Lower leg skin (tissue), 4 donors: ENCODE measurements around the gene ACOT11. TPM values are rescaled to one million over a fixed set of nuclear protein-coding genes. Genes with fewer than 3 reads are reported as not detected.
A peak's percentile ranks its signal among the peaks of the same experiment; 100 is the strongest.

Experiments used
- DNase-seq, 2 donors: peaks; one replicate each; pipeline ENCODE4 v3.0.0-alpha.2; 2019; ENCODE audit warnings: low spot score in 2 of 2
- H3K4me3 ChIP-seq: fragments of 200-600 bp; sonication (generic); 2 replicates; pipeline ENCODE4 v1.5.1; 2017; ENCODE audit warnings: mild to moderate bottlenecking, low read depth; ENCODE audit not compliant: poor library complexity, severe bottlenecking
- POLR2A ChIP-seq, 2 donors: fragments of 450-650 bp; IDR thresholded peaks; one replicate each; pipeline ENCODE4 v1.6.1; 2016 to 2017; ENCODE audit warnings: antibody characterized with exemption in 2 of 2, mild to moderate bottlenecking in 1 of 2, moderate library complexity in 1 of 2
- WGBS, 2 donors: methylation state at CpG; one replicate each; pipeline ENCODE4 v1.1.5; 2018; 5-methylcytosine and 5-hydroxymethylcytosine counted together
- intact Hi-C: fragments of 100-400 bp; cut with DNase I; formaldehyde crosslinking; loops from one replicate; pipeline ENCODE4 v1.15.0; 2023; ENCODE audit warnings: low total_unique reads
- total RNA-seq, 4 donors: library from RNA; depleted of rRNA; stranded (reverse); fragments of >200 nt; gene quantifications; one replicate each; pipeline ENCODE4 v1.1.0, GENCODE V29; 2016
- TF ChIP-seq, protein P1 (sequence below), 3 donors: fragments of 450-650 bp; IDR thresholded peaks; one replicate each; pipeline ENCODE4 v1.5.1; 2016; ENCODE audit warnings: antibody characterized with exemption in 3 of 3, mild to moderate bottlenecking in 3 of 3, moderate library complexity in 2 of 3

Gene ACOT11
- total RNA-seq, result 1 to 10 TPM; 1.9 to 3.9 (median 2.2) TPM

- TF ChIP-seq, protein P1, sequence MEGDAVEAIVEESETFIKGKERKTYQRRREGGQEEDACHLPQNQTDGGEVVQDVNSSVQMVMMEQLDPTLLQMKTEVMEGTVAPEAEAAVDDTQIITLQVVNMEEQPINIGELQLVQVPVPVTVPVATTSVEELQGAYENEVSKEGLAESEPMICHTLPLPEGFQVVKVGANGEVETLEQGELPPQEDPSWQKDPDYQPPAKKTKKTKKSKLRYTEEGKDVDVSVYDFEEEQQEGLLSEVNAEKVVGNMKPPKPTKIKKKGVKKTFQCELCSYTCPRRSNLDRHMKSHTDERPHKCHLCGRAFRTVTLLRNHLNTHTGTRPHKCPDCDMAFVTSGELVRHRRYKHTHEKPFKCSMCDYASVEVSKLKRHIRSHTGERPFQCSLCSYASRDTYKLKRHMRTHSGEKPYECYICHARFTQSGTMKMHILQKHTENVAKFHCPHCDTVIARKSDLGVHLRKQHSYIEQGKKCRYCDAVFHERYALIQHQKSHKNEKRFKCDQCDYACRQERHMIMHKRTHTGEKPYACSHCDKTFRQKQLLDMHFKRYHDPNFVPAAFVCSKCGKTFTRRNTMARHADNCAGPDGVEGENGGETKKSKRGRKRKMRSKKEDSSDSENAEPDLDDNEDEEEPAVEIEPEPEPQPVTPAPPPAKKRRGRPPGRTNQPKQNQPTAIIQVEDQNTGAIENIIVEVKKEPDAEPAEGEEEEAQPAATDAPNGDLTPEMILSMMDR (IDR thresholded peaks at IDR 0.05), result no peak
- TF ChIP-seq POLR2A (IDR thresholded peaks at IDR 0.05), result no peak
- peak in 1 of 2 donors; percentile 87 for DNase-seq
- no peak within 1 kb of the TSS for H3K4me3 ChIP-seq
- WGBS, 2 donors, result 44 to 50% methylated on average over 20 to 24 of the region's 25 CpGs
- intact Hi-C loops, result no loop called here
Observed at GRCh38 chr1:54547601-54548388, at the start of gene ACOT11. ACOT11 (plus strand) TSS chr1:54548228; CDS start chr1:54548310, 82 bp downstream.

- no peak for DNase-seq
- WGBS, 2 donors, result 72 to 82% methylated on average over 4 of the region's 4 CpGs
- intact Hi-C loops, result loop anchor here (10.0 kb wide), 2 partner anchors 434 to 496 kb away; partner anchors contain the start of gene BSND
Observed at GRCh38 chr1:54498383-54499096, 49.5 kb upstream of the ACOT11 start.

GRCh38 chr1:54499097-54499359 lies 49.0 kb upstream of the ACOT11 start:
- H3K4me3 ChIP-seq, result no peak overlapping the region
- WGBS, 2 donors, result 1 to 7% methylated on average over 8 to 9 of the region's 9 CpGs
- TF ChIP-seq, protein P1 (IDR thresholded peaks at IDR 0.05), result no peak
- DNase-seq, result no peak
- intact Hi-C loops, result loop anchor here (10.0 kb wide), 2 partner anchors 434 to 496 kb away; partner anchors contain the start of gene BSND

More at GRCh38 chr1:54498383-54499096, 49.5 kb upstream of the ACOT11 start:
- TF ChIP-seq, protein P1 (IDR thresholded peaks at IDR 0.05), result no peak
- TF ChIP-seq POLR2A (IDR thresholded peaks at IDR 0.05), result no peak
- H3K4me3 ChIP-seq, result no peak overlapping the region

DNA sequence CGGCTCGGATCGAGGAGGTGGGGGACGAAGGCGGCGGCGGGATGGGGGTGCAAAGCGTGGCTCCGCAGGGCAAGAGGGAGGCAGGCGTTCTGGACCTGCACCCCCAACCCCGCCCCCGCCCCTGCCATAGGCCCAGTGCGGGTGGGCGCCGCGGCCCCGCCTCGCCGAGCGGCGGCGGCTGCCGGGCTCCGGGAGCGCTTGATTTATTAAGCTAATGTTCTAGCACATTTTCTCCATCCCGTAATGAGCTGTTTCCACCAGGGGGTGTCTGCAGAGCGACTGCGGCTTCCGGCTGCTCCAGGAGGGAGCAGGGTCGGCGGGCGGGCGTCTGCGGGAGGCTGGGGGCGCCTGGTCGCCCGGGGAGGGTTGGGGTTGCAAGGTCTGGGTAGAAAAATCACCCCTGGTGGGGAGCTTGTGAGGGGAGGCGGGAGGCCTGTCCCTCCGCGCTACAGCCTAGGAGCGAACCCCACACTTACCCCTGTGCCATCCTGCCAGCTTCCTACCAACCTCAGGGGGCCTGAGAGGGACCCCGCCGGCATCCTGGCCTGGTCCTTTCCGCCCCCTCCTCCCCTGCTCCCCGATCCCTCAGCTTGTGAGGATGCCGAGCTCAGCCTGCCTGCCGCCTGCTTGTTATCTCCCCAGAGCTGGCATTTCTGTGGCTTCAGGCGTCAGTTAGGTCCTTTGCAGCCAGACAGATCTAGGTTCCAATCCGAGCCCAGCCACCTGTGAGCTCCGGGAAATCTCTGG lies 48.5 kb upstream of the ACOT11 start:
- no peak for TF ChIP-seq POLR2A (IDR thresholded peaks at IDR 0.05)
- TF ChIP-seq, protein P1 (IDR thresholded peaks at IDR 0.05), result no peak
- 0 to 1% methylated on average over 20 to 40 of the region's 50 CpGs for WGBS, 2 donors
- no peak overlapping the region for H3K4me3 ChIP-seq
- intact Hi-C loops, result loop anchor here (10.0 kb wide), 2 partner anchors 435 to 495 kb away; partner anchors contain the start of gene BSND
- DNase-seq, result no peak

GRCh38 chr1:54500107-54500431 lies 48.0 kb upstream of the ACOT11 start:
- DNase-seq, result no peak
- WGBS, 2 donors, result 42 to 55% methylated on average over 6 to 10 of the region's 10 CpGs
- intact Hi-C loops, result no loop called here
- TF ChIP-seq, protein P1 (IDR thresholded peaks at IDR 0.05), result no peak
- no peak for TF ChIP-seq POLR2A (IDR thresholded peaks at IDR 0.05)
- H3K4me3 ChIP-seq, result no peak overlapping the region
